GOT3 (cell line): ENCODE data around the gene GALK2.
A peak's percentile ranks its signal among the peaks of the same experiment; 100 is the strongest.

Experiments used
- DNase-seq: peaks from one replicate; lab custom pipeline; 2025; ENCODE audit warnings: mixed read lengths; lab: John Stamatoyannopoulos, UW

Gene GALK2

DNA sequence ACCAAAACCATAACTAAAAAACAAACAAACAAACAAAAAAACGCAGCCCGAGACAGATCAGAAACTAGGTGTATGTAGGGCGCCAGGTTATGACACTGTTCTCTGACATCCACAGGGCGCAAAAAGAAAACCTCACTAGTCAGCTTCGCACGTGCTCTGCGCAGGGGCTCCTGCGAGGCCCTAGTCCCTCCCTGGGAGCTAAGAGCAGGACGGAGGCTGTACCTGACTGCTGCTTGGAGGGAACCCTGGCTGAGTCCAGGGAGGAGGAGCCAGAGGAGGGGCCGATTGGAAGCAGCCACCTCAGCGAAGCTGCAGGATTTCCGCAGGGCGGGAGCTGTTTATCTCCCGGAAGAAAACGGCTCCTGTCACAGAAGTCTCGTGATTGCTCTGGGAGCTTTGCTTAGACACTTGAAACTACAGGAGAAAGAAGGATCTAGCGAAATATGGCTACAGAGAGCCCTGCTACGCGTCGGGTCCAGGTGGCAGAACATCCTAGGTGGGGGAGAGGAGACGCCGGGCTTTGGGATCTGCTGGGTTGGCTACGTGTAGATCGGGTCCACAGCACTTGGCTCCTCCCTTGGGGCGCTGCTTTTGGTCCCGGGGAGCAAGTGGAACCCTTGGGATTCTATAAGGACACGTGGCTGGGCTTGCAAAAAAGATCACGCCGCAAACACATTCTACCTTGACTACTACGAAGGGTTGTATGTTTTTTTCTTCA is at the start of gene GALK2:
Gene GALK2 (plus strand): TSS at position 368 of the 718 bp plus-strand sequence. CDS start 76 bp downstream, at position 444.
- DNase-seq: peak; percentile 20

DNA sequence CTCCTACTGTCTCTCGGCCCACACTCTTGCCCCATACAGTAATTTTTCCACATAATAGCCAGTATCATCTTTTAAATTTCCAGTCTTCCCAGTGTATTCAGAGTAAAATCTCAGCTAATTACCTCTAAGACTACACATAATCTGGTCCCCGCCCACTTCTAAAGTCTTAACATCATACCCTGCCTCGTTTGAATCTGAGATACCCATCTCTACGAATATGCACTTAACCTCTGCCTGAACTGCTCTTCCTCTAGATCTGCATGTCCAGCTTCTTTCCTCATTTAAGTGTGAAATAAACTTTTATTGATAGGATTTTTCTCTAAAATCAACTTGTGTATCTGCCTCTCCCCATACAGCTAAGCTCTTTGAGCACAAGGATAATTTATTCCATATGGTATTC is 49.2 kb upstream of the GALK2 start:
- no peak for DNase-seq

DNA sequence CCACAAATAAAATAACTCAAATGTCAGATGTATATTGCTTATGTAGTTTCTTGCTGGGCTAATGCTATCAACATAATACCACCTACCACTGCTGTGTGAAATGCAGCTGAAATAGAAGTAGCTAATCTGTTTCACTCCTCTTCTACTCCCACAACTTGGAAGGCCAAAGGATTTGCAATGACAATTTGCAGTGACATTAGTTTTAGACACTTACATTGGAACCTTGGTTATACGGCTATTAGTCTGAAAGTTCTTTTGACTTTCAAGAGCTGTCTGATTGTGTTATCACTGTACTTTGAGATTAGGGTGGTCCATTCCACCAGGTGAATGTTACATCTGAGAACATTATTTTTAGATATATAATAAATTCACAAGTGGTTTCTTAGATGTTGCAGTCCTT is 48.1 kb upstream of the GALK2 start:
- DNase-seq: no peak

DNA sequence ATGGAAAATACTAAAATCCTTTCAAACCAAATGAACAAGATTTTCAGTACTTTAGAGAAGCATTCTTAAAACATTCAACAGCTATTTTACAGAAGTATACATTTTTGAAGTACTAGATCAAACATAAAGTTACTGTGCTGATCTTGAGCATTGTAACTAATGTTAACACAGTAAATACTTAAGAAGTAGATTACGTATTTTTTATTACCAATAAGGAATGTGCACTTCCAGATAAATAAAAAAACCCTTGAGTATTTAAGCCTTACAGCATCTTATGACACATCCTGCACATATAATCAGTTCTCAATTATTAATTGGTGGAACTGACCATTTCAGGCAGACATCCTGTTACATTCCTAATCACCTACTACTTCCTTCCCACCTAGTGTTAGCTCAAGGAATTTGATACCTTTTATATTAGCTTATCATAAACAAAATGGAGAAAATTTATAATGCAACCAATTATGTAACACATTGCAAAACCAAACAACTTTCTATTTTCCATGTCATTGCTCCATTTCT is 47.4 kb upstream of the GALK2 start:
- no peak for DNase-seq

DNA sequence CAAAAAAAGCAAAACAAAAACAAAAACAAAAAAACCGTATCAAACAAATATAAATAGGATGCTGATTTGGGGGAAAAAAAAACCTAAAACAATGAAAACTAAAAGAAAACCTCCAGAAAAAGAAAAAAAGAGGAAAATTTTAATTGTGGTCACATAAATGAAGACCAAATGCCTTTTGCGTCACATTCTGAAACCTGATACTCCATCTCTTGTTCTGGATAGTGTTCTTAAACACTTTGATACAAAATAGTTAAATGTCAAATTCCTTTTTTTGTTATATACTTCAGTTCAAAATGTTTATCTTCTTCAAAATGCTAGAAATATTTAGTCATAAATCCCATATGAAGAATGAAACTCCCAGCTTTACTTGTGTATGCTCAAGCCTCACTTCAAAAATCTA is 45.7 kb upstream of the GALK2 start:
- DNase-seq: no peak

DNA sequence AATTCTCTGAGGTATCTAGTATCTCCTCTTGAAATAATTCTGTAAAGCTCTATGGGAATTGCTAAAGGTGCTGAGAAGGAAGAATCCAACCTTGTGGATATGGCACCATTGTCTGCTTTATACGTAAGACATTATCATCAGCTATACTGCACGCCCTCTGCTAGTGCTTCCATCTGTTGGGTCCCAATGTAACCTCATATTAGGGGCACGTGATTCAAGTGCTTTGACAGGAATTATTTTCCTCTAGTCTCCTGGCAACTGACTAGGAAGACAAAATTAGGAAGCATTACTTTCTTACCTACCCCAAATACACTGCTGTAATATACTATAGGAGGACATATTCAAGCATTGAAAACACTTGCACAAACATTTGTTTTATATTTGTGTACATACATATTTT is 38.6 kb upstream of the GALK2 start:
- no peak for DNase-seq

DNA sequence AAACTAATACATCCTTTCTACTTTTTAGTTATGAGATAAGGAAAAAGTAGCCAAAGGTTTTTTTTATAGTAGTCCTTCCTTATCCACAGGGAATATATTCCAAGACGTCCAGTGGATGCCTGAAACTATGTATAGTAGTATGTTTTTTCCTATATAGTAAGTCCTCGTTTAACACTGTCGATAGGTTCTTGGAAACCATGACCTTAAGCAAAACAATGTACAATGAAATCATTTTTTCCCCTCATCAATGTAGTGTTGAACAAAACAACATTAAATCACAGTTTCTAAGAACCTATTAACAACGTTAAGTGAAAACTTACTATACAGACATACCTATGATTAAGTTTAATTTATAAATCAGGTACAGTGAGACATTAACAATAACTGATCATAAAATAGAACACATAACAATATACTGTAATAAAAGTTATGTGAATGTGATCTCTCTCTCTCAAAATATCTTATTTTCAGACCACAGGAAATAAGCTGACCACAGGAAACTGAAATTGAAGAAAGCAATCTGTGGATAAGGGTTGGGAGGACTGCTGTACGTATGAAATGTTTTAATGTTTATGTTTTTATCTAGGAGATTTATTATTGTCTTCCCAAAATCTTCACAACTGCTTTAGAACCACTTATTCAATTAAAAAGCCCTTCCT is 35.2 kb upstream of the GALK2 start:
- no peak for DNase-seq

DNA sequence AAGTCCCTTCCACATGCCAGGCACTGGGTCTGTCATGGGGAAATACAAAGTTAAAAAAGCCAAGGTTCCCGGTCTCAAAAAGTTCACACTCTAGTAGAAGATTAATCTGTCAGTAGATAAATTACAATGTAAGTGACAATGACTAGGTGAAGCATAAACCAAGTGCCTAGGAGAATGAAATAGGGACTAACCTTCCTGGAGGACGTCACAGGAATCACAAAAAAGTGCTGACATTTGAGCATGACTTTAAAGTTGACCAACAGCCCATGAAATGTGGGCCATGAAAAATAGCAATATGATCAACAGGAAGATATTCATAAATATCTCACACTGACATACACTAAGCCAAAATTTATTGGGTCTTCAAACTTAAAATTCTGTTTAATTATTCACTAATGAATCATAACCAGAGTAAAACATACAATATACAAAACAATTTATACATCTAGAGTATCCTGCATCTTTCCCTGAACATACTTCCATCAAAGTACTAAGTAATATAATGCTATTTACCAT is 34.6 kb upstream of the GALK2 start:
- DNase-seq: no peak

DNA sequence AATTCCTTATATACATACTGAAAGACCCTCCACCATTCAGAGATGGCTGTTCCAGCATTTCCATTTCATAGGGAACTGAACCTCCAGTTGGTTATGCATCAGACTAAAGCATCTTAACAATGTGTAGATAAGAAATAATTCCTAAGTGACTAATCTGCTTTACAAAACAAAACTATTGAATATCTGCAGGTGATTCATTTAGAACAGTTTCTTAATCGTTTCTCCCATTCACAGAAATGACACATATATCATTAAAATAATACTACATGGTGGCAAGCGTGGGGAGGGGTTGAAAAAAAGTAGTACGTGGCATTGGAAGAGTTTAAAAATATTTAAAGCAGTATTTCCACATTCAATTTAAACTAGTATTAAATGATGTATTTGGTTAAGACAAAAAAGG is 34.1 kb upstream of the GALK2 start:
- DNase-seq: no peak

DNA sequence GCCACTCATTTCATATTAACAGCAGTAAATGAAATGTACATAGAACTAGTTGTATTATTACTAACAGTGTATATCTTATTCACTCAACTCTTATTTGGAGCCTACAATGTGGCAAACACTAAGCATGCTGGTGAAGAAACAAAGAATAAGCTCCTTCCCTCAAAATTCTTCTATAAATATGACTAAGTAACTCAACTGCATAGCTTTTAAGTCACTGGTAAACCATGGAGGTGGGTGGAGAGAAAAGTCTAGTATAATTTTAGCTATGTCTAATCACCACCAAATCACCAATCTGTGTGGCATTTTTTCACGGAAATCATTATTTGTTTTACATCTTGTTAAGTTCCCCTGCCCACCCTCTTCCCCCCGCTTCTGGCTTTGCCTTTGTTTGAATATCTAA is 32.2 kb upstream of the GALK2 start:
- DNase-seq: no peak

DNA sequence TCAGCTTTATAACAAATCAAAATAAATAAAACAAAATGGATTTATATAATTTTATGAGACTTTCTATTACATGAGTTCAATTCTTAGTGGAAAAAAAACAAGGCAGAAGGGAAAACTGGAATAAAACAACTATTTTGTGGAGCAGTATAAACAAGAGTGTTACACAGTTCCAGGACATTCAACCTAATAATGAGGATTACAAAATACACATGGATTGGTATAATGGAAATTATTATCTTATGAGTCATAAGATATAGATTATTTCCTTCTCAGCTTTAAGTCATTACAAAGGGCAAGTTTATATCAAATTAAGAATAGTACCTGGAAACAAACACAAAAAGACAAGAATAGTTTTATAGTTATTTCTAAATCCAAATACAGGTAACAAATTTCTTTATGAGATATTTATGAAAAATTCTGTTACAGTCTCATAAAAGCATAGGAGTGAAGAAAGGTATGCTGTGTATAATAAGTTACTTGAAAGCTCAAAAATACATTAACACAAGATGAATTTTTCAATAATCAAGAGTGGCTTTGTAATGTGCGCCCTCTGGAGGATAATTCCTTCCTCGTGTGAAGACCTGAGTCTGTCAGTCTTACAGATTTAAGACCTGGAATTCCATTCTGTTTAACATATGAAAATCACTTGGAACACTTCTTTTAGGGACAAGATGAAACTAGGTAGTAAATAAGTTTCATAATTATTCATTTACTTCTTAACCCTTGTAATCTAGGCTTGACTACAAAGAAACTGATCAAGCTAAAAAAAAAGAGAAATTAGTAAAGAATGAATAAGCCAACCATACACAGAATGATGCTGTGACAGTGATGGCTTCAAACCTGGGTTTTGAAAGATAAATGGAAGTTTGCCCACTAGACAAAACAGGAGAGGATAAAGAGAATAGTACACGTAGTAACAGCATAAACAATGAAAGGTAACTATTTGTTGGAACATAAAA is 24.1 kb upstream of the GALK2 start:
- no peak for DNase-seq

DNA sequence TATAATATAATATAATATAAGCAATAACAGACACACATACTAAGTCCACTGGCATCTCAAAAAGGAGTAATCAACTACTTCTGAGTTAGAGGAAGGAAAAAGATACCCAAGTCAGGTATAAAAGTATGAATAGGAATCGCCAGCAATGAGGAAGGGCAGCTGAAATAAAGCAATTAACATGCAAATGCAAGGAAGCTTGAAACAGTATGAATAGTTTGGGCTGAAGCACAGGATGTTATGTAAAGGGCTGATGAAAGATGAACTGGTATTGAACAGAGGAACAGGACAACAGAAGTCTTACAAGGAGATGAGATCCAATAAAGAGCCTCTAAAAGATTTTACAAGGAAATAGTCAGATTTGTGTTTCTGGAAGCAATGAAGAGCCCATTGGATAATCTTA is 21.7 kb upstream of the GALK2 start:
- DNase-seq: no peak

DNA sequence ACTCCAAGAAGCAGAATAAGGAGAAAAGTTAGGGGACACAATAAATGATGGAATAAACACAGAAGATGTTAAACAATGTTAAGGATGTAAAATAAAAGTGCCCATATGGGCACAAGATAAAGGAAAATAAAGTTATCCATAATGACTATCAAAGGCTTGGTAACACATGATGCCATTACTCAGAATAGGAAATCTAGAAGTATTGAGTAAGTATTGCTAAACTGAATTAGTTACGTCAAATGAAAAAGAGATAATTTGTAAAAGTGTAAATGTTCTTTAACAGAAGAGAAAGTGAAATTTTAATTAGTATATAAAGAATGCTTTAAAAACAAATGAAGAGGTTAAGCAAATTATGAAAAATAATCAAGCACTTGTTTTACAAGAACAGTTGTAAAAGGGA is 21.3 kb upstream of the GALK2 start:
- DNase-seq: no peak

DNA sequence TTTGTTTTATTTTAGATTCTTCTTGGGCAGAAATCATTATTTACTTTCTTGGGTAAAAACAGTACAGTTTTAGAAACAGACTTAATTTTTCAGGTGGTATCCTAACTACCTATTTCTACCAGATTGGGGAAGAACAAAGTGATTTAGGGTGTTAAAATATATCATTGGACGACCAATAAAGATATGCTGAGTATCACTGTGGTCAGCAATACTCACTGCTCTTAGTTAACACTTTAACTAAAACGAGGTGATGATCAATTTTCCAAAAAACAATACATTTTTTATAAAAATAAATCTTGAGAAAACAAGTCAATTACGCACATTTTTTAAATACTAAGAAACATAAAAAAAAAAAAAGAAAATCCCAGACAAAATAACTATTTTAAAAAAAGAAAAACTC is 18.2 kb upstream of the GALK2 start:
- no peak for DNase-seq

DNA sequence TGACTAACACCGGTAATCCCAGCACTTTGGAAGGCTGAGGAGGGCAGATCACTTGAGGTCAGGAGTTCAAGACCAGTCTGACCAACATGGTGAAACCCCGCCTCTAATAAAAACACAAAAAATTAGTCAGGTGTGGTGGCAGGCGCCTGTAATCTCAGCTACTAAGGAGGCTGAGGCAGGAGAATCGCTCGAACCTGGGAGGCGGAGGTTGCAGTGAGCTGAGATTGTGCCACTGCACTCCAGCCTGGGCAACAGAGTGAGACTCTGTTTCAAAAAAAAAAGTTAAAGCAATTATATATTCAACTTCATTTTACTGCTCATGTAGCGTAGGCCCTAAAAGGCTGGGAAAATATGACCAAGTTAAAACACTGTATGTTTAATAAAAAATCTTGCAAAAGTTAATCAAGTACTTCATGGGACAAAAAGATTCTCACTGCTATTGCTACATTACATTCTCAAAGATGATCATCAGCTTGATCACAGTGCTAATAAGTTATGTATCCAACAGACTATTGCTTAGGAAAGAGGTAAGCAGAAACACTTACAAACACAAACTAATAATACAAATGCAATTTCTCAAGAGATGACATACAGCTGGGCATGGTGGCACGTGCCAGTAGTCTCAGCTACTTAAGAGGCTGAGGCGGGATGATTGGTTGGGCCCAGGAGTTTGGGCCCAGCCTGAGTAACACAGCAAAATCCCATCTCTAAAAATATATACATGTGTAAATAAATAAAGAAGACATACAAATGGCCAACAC is 17.3 kb upstream of the GALK2 start:
- no peak for DNase-seq

DNA sequence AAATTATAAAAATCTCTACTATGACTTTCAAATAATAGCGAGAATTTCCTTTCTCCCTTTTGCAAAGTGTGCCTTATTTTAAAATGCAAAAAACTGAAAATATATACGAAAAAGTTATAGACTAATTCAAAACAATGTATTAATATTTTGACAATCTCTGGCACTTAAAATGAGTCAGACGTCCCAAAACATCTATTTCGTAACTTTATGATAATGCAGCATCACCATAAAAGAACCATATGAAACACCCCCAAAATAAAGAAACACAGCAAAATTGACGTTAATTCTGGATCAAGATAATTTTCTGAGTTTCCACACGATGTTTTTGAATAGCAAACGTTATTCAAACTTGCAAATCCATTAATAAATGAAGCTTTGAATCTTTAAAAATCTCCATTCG is 15.7 kb upstream of the GALK2 start:
- no peak for DNase-seq

DNA sequence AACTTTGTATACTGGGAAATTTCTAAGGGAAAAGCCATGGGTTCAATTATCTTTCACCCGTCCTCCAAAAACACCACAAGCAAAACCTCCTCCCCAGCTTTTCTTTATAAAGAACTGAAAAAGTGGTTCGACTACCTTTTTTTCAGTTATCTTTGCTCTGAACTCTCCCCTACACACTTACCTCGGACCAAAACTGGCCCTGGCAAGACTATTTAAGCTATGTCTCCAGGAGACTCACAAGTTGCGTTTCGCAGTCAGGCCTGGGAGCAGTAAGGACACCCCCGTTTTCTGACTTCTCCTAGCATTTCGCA is 15.3 kb upstream of the GALK2 start:
- no peak for DNase-seq

DNA sequence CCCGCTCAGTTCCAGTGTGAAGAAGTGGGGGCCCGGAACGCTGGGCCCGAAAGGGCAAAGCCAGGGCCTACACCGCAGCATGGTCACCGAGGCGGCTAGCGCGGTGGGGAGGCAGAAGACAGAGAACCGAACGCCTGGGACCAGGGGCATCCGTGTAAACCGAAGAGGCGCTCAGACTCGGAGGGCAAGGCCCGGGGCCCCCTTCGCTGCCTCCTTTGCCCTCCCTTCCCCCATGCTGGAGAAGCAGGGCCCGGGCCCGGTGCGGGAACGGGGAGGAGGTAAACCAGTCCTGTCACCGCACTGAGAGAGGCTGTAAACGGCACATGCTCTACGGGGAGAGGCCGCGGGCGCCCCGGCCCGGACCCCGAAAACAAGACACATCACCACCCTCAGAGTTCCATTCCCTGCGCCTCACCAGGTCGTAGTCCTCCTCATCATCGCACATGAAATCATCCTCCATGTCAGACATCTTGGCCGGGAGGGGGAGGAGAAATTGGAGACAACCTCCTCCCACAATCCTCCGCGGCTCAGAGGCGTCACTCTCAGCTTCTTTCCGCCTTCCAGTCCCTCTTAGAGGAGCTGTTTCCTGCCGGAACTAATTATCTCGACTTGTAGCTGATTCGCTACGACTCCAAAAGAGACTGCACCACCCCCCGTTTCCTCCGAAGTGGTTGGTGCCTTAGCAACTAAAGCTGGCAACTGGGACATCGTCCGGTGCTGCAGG is 14.8 kb upstream of the GALK2 start, which contains the start of gene COPS2:
Gene COPS2 (minus strand): TSS at position 490 of the 724 bp plus-strand sequence. CDS start 21 bp downstream, at position 469.
- DNase-seq: peak; percentile 88

DNA sequence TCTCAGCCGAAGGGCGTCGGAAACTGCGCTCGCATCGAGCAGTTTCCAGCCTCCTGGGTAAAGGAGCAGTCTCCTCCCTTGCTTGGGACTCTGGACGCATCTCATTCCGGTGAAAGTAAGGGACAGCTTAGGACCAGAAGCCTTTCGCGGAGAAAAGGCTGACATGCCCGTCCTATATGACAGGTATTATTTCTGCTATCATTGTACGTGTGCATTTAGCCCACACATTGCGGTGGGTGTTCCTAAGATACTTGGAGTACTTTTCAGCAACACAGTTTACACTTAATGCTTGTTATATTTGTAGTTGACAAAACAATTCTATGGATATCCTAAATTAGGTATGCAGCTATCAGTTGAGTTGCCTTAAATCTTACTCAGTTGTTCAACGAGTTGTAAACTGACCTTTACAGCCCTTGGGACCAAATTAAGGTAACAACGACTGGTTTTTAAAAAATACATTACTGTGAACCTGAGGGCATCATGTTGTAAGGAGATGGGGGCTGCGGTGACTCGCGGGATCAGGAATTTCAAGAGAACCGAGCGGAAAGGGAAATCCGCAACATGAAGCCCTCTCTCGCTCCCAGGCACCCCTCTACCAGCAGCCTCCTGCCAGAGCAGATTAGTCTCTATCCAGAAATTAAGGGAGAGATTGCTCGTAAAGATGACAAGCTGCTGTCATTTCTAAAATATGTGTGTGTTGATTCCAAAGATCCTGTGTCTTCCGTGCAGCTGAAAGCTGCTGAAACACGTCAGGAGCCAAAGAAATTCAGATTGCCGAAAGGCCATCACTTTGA is 14.0 kb upstream of the GALK2 start:
- DNase-seq: no peak

DNA sequence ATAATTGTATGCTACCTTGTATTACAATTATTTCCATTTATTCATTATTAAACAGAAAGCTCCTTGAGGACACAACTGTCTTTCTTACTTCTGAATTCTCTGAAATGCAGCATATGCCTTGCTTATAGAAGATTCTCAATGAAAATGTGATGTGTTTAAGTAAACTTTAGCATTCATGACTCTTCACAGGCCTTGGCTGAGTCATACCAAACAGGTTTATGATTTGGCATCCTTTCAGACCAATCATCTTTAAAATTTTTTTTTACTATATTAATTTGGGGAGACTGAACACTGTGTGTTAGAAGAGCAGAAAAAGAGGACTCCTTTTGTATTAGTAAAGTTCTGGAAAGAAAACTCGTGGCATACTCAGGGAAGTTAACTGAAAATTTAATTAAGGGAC is 6.4 kb upstream of the GALK2 start:
- DNase-seq: no peak
